ENCODE measurements around the gene TSC22D1.
"Not testable (repeated sequence)": the region's sequence is repeated elsewhere in the genome, so short reads cannot be mapped to it uniquely, and the experiment has no call there.

Gene TSC22D1

DNA sequence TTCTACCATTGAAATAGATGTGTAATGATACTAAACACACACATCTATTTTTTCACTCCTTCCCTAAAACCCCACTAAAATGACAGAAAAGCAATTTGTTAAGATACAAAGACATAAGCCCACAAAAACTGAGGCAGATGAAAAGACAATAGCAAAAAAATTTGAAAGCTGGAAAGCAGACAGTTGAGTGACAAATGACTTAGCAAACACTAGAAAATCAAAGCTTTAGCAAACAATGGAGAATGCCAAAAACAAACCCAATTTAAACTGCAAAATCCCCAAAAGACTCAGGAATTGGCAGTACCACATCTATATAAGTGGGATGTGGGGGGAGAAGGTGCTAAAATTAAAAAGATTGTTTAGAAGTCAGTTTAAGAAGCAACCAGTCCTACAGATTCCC lies 9.5 kb downstream of the TSC22D1 start:
- no peak for DNase-seq

DNA sequence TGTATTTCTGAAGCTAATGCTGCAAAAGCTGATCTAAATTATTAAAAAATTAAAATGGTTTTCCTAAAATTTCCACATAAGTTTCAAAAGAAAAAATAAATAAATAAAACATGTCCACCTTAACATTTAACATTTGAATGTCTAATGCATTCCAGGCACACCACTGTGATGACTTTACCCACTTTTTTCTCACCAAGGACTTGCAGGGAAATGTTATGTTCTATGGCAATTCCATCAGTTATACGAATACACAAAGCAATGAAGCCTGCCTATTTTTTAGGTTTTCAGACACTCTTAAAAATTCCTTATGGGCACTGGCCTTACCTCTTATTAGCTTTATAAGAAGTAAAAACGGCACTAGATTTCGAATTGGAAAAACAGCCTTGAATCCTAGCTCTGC lies 10.2 kb downstream of the TSC22D1 start:
- DNase-seq = no peak

DNA sequence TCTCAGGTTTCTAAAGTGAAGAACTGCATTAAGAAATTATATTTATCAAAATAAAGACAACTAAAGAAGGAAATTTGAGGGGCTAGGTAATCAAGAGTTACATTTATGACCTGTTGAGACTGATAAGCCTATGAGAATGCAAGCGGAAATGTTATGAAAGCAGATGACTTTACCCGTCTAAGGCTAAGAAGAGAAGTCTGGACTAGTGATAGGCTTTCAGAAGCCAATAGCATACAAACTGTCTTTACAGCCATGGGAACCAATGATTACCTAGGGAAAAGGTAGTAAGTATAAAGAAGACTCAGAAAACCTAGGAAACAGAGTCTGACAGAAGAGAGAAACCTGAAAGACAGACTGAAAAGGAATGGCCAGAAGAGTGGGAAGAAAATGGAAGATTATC lies 11.2 kb downstream of the TSC22D1 start:
- no peak for DNase-seq

DNA sequence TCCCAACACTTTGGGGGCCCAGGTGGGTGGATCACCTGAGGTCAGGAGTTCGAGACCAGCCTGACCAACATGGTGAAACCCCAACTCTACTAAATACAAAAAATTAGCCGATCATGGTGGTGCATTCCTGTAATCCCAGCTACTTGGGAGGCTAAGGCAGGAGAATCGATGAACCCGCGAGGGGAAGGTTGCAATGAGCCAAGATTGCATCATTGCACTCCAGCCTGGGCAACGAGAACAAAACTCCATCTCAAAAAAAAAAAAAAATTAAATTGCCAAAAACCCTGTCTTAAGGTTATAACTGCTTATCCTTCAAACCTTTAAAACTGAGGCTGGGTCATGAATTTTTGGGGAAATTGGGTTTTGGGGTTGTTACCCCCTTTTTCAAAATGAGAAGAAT lies 13.3 kb downstream of the TSC22D1 start:
- DNase-seq = not testable (repeated sequence)

DNA sequence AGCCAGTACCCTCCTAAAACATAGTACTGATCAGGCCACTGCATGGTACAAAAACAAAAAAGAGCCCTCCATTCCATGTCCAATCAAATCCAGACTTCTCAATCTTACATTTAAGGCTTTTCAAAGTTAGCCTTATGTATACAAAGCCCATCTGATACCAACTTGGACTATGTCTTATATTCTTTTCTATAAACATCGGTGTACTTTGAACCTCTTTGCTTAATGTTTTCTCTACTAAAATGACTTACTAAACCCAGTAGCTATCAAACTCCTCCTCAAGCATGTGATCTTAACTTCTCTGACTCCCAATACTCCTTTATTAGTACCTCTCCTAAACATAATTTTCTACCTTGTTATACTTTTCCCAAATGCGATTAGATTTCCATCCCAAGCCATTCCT lies 14.8 kb downstream of the TSC22D1 start:
- DNase-seq = no peak

DNA sequence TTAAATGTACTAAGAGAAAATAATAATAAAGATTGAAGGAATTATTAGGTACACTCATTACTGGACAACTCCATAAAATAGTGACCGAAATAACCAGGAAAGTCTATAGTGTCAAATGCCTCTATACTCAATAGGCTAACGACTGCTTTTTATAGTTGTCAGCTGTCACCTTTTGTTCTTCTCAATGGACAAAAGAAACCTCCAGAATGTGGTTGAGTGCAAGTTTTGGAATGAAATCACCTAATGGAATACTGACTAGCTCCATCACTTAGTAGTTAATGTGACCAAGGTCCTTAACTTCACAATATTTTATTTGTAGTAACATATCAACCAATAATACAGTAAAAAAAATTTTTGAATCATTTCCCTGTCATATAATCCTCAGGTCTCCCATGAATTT lies 18.1 kb downstream of the TSC22D1 start:
- DNase-seq = no peak

DNA sequence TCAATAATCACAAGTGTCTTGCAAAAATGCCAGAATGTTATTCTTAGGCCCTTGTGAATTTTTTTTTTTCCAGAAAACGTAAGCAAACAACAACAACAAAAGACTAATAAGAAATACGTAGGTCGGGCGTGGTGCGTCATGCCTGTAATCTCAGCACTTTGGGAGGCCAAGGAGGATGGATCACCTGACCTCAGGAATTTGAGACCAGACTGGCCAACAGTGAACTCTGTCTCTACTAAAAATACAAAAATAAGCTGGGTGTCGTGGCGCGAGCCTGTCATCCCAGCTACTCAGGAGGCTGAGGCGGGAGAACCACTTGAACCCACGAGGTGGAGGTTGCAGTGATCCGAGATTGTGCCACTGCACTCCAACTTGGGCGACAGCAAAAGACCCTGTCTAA lies 20.9 kb downstream of the TSC22D1 start:
- DNase-seq = no peak

DNA sequence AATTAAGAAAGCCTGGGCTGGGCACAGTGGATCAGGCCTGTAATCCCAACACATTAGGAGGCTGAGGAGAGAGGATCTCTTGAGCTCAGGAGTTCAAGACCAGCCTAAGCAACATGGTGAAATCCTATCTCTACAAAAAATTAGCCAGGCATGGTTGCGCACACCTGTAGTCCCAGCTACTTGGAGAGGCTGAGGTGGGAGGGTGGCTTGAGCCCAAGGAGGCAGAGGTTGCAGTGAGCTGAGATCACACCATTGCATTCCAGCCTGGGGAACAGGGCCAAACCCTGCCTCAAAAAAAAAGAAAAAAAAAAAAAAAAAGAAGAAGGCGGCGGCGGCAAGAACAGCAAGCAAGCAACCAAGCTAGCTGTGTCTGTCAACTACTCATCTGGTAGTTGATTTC lies 26.7 kb downstream of the TSC22D1 start:
- no peak for DNase-seq

DNA sequence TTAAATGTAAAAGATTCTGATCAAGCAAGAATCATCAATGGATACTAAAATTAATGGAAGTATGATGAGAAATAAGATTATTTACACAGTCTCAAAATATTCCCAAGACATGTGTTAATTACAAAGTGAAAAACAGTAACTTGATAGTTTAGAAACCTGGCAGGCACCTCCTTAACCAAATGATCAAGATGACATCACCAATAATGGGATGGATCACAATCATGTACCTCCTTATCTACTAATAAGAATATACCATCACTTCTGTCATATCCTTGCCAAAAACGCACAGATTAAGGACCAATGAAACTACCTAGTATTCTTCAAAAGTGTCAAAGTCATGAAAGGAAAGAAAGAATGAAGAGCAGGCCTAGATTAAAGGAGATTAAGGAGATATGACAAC lies 30.0 kb downstream of the TSC22D1 start:
- DNase-seq = no peak

DNA sequence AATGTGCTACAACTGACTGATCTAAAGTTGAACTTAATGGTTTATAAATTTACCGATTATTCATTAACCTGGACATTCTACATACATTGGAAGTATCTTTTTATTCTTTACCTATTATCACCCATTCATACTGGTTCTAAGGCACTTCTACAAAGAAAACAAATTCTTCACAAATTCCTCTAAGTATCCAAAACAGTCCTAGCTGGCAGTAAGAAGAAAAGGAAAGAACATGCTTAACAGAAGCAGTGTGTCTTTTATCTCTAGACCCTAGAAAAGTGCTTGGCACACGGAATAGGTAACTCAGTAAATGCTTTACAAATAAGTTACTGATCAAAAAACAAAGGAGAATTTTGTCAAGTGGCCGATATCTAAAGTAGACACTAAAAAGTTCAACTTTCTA lies 32.8 kb downstream of the TSC22D1 start:
- no peak for DNase-seq

DNA sequence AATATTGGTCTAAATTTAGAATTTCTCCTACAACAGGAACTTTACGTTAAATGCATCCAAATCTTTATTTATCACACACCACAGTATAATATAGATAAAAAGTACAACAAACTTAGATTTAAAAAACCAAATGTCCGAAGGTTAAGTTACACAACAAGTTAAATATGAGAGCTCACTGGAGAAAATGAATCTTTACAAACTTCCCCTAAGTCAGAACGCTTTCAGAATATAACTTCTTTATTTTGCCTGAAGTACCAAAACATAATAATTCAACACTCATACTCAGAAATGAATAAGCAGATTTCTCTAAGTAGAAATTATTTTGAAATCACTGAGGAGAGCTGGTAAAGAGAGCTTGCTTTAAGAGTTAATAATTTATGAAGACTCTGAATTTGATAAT lies 33.8 kb downstream of the TSC22D1 start:
- no peak for DNase-seq

DNA sequence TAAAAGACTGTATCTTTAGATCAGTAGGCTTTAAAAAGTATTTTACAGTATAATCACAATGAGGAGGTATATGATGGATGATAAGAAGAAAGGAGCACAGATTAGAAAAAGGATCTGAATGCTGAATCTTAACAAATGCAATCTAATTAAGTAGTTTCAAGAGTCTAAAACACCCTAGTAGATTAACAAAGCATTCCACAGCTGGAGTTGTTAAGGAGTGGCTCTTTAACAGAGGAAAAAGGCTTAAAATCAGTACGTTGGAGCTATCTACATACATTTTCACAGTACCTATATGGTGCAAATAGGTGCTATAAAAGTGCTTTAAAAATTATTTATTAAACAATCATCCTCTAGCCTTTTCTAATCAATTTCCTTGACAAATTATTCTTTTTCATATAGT lies 34.5 kb downstream of the TSC22D1 start:
- DNase-seq = peak; percentile 50

DNA sequence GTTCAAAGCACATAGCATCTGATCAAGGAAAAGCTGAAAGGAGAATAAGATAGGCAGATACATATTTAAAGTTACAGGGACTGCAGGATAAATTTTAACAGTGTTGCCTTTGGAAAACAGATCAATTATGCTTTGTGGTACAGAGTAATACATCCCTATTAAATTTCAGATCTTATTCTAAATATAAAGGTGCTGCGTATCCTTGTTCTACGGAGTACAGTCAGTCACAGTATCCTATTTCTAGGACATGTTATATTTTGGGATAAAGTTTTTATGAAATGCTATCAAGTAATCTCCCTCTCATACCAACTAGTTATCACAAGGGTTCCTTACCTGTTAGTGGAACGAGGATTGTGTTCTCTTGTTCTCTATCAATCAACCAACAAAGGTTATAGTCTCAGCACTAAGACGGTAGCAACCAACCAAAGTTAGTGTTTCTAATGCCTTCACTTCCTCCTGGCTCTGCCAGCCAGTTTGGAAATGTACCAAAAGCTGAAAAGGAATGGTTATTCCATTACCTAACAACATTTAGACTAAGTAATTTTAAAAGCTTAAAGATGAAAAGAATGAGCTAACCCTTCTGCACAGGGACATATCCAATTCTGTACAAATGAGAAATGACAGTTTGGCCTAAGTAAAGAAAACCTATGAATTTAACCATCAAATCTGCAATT lies 35.2 kb downstream of the TSC22D1 start:
- no peak for DNase-seq

DNA sequence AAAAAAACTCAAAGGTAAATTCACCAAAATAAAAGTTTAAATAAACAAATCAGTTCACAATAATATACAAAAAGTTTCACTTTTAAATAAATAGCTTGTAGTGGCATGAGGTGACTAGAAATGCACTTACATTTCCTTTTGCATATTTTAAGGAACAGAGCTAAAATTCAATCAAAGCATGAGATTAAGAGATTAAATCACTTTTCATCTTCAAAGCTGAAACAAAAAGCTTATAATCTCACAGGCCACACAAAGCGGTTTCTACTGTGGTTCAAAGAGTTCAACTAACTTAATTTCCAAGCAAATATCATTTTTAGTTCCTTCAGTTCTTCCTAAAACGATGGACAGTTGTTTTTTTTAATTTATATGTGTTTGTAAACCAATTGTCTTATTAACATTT lies 38.9 kb downstream of the TSC22D1 start:
- peak; percentile 42 for DNase-seq

DNA sequence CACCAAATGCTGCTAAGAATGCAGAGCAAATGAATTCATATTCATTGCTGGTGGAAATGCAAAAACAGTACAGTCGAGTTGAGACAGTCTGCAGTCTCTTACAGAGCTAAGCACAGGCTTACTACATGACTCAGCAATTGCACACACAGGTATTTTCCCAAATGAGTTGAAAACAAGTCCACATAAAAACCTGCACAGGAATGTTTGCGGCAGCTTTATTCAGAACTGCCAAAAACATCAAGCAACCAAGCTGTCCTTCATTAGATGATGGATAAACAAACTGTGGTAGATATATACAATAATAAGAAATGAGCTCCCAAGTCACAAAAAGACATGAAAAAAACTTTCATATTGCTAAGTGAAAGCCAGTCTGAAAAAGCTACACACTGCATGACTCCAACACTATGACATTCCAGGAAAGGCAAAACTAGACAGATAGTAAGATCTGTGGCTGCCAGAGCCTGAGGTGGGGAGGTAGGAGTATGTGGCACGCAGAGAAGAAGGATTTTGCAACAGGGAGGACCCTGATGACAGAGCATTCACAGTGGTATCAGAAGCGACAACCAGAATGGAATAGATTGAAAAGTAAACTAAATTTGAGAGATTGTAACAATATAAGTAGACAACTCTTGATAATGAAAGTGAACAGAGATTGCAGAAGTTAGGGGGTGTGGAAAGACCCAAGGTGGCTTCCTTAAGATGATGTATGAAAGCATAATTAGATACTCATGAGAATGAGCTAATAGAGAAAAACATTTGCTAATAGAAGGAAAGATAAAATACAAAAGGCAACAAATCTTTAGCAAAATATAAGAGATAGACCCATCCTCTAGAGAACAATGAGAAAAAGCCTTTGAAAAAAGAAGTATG lies 52.7 kb downstream of the TSC22D1 start:
- no peak for DNase-seq

DNA sequence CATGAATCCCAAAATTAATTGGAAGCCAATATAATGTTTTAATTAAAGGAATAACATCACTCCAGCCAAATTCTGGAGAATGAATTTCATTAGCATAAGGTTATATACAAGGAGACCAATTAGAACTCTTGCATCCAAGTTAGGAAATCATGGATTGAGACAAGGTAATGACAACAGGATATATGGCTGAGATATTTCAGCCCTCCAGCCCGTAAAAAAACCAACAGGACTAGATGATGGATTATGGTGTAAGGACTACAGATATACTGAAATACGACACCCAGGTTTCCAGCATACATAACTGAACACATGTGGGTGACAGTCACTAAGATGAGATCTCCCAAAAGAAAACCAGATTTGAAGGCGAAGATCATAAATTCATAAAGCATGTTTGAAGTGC lies 56.5 kb downstream of the TSC22D1 start:
- DNase-seq = peak; percentile 32

DNA sequence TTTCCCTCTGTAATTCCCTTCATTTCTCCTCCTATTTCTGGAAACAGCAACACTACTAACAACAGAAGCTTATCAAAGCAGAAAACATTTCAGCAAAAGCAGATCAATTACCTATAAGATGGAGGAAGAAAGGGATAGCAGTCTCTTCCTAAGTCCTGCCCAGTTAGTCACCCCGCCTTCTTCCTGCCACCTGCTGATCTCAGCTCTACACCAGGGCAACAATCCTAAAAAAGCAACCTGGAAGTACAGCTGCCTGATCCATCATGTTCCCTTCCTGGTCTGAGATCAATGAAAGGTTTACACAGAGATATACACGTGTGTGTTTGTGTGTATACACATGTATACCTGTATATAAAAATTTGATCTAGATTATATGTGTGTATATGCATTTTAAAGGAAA lies 59.4 kb downstream of the TSC22D1 start:
- DNase-seq = peak; percentile 29

DNA sequence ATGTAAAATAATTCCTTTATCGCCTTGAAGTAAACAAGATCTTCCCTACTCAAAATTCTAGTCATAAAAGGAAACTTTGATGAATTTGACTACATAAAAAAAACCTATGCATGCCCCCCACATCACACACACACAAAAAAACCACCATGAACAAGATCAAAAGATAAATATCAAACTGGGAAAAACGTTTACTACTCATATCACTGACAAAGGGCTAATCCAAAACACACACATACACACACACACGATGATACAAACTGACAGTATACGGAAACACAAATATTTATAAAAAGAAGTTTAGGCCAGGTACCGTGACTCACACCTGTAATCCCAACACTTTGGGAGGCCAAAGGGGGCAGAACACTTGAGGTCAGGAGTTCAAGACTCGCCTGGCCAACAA lies 61.9 kb downstream of the TSC22D1 start:
- no peak for DNase-seq

DNA sequence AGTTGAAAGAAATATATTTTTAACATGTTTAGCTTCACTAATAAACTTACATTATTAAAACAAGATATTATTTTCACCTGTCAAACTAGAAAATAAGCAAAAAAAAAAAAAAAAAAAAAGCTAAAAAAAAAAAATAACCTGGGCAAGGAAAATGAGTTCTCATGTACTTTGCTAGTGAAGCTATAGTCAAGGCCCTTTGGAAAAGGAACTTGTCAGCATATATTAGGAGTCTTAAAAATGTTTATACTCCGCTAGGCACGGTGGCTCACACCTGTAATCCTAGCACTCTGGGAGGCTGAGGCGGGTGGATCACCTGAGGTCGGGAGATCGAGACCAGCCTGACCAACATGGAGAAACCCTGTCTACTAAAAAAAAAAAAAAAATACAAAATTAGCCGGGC lies 66.3 kb downstream of the TSC22D1 start:
- not testable (repeated sequence) for DNase-seq

DNA sequence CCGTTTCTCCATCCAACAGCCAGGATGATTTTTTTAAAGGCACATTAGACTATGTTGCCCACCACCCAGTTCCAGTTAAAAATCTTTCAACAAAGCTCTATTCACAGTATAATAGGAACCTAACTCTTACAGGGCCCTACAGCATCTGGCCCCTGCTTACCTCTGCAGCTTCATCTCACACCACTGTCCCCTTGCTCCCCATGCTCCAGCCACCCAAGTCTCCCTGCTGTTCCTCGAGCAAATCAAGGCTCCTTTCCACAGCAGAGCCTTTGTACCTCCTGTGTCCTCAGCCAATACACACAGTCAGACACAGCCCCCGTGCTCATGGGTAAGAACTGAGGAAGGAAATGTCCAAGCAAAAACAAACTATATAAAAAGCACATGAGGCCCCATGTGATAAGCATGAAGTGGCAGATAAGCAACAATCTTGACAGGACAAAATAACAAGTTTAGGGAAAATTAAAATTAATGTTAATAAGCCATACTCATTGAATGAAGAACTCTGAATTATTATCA lies 67.5 kb downstream of the TSC22D1 start:
- no peak for DNase-seq

DNA sequence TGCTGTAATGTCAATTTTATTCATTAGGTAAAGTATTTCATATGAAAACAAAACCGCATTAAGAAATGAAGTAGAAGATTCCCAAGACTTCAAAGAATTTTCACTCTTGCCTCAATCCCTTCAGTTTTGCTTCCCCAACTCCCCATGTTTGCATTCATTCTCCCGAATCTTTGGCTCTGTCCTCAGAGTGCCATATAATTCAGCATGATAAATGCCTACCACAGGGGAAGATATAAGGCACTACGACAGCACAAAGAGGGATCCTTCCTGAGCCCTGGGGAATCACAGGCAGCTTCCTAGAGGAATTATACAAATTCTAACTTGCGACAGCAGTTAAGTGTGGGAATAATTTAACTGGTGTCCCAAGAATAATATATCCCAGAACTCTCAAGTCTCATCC lies 68.5 kb downstream of the TSC22D1 start:
- DNase-seq = no peak

DNA sequence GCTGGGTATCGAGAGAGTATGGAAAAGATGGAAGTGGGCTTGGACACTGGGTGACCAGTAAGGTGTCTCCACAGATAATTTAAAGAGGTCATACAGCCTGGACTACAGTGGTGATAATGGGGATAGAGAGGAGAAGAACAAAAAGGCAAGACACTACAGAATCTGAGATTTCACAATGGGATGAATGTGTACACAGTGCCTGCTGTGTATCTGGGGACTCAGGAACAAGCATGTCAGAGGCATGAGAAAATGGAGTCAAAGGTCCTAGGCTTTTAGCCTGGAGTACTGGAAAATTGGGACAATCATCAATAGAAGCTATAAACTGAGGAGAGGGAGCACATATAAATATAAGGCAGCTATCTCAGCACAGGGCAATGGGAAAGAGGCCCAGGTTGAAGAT lies 69.4 kb downstream of the TSC22D1 start:
- DNase-seq = no peak

DNA sequence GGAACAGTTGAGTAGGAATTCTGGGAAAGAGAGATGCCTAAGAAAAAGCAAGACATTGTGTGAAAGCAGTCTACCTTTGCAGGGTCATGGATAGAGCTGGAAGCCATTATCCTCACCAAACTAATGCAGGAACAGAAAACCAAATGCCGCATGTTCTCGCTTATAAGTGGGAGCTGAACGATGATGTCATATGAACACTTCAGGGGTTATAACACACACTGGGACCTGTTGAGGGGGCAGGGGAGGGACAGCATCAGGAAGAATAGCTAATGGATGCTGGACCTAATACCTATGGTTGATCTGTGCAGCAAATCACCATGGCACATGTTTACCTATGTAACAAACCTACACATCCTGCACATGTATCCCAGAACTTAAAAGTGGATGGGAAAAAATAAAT lies 69.9 kb downstream of the TSC22D1 start:
- DNase-seq = no peak

DNA sequence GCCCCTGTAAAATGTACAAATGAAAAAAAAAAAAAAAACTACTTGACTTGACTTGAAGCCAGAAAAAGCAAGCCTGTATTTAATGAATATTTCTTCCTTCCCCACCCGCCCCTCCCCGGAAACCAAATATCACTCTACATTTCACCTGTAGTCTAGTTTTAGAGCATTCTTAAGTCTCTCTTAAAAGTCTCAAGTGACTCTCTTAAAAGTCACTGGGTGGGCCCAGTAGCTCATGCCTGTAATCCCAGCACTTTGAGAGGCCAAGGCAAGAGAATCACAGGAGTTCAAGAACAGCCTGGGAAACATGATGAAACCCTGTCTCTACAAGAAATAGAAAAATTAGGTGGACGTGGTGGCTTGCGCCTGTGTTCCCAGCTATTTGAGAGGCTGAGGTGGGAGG lies 72.0 kb downstream of the TSC22D1 start:
- DNase-seq = no peak
